GM19351 (cell line): ENCODE measurements around the gene IL22RA1.

Source experiments
- ATAC-seq: cut with Tn5 transposase; IDR thresholded peaks from one replicate; pipeline ENCODE4 v1.9.1; 2021; ENCODE audit warnings: mild to moderate bottlenecking, moderate library complexity; ENCODE audit not compliant: unreplicated experiment

The IL22RA1 gene

GRCh38 chr1:24117722-24118409 lies 25.1 kb downstream of the IL22RA1 start:
- no peak for ATAC-seq

- no peak for ATAC-seq
These were observed 25.8 kb downstream of the IL22RA1 start for GRCh38 chr1:24117132-24117531.

- ATAC-seq, result no peak
These were observed 28.2 kb downstream of the IL22RA1 start for GRCh38 chr1:24114753-24115152.

GRCh38 chr1:24113641-24114033 lies 29.3 kb downstream of the IL22RA1 start:
- no peak for ATAC-seq

GRCh38 chr1:24111996-24112779 lies 30.8 kb downstream of the IL22RA1 start, which contains the start of gene MYOM3:
MYOM3 (minus strand) TSS chr1:24112135; CDS start chr1:24108636, 3,499 bp downstream.
- peak; percentile 57 for ATAC-seq

- ATAC-seq, result no peak
These were observed 31.5 kb downstream of the IL22RA1 start for GRCh38 chr1:24111262-24111995.

GRCh38 chr1:24110642-24111261 lies 32.2 kb downstream of the IL22RA1 start:
- ATAC-seq, result no peak

- no peak for ATAC-seq
These were observed 33.1 kb downstream of the IL22RA1 start for GRCh38 chr1:24109686-24110475.

- no peak for ATAC-seq
These were observed 33.8 kb downstream of the IL22RA1 start for GRCh38 chr1:24109166-24109483.

GRCh38 chr1:24108334-24109165 lies 34.4 kb downstream of the IL22RA1 start:
- no peak for ATAC-seq

- no peak for ATAC-seq
These were observed 35.3 kb downstream of the IL22RA1 start for GRCh38 chr1:24107462-24108138.

- ATAC-seq, result no peak
These were observed 37.4 kb downstream of the IL22RA1 start for GRCh38 chr1:24105368-24106160.

GRCh38 chr1:24104854-24105253 lies 38.1 kb downstream of the IL22RA1 start:
- ATAC-seq, result no peak

- no peak for ATAC-seq
These were observed 39.1 kb downstream of the IL22RA1 start for GRCh38 chr1:24103879-24104278.

GRCh38 chr1:24103408-24103807 lies 39.5 kb downstream of the IL22RA1 start:
- ATAC-seq, result no peak

GRCh38 chr1:24102961-24103360 lies 40.0 kb downstream of the IL22RA1 start:
- no peak for ATAC-seq

GRCh38 chr1:24101796-24102586 lies 40.9 kb downstream of the IL22RA1 start:
- no peak for ATAC-seq
